OCI-LY7 (cell line): Measurements from ENCODE around the gene RPS21. TPM values are rescaled to one million over a fixed set of nuclear protein-coding genes. Genes with fewer than 3 reads are reported as not detected.

Experiments used
- BruUV-seq: library from RNA; stranded (reverse); fragments of 400-500 nt; replicated peaks from 2 replicates; lab custom pipeline; 2021; lab: Mats Ljungman, UMichigan
- CTCF ChIA-PET: fragments of 300-600 bp; sonication (Branson Sonifier 250); formaldehyde crosslinking; loops from one replicate; lab custom pipeline; 2022; ENCODE audit warnings: antibody characterized with exemption; ENCODE audit not compliant: unreplicated experiment; lab: Charles Lee
- POLR2A ChIA-PET: fragments of 300-600 bp; sonication (Branson Sonifier 250); formaldehyde crosslinking; loops from one replicate; lab custom pipeline; 2022; ENCODE audit warnings: antibody characterized with exemption; lab: Charles Lee
- DNase-seq: peaks from one replicate; pipeline ENCODE4 v3.0.0-alpha.2; 2015; ENCODE audit warnings: low spot score
- H2AFZ ChIP-seq: fragments of 200-600 bp; sonication (generic), shearing (Covaris generic); 2 replicates; pipeline ENCODE4 v1.6.1; 2014; ENCODE audit warnings: mild to moderate bottlenecking, antibody characterized with exemption, low read length, moderate library complexity
- H3K27ac ChIP-seq: fragments of 200-600 bp; sonication (generic); 2 replicates; pipeline ENCODE4 v1.5.1; 2014; ENCODE audit warnings: mixed run types, low read depth, mild to moderate bottlenecking, moderate library complexity, low read length, inconsistent platforms; ENCODE audit not compliant: poor library complexity, severe bottlenecking
- H3K36me3 ChIP-seq: fragments of 200-600 bp; sonication (generic); 2 replicates; pipeline ENCODE4 v1.6.1; 2014; ENCODE audit warnings: mild to moderate bottlenecking, antibody characterized with exemption, low read length, moderate library complexity, mixed read lengths; ENCODE audit not compliant: insufficient read depth
- H3K4me1 ChIP-seq: fragments of 200-600 bp; sonication (generic); 2 replicates; pipeline ENCODE4 v1.5.1; 2014; ENCODE audit warnings: mild to moderate bottlenecking, low read length; ENCODE audit not compliant: insufficient read depth, poor library complexity, severe bottlenecking
- H3K4me2 ChIP-seq: fragments of 200-600 bp; sonication (generic); 2 replicates; pipeline ENCODE4 v1.6.1; 2014; ENCODE audit warnings: mild to moderate bottlenecking, low read length
- H3K4me3 ChIP-seq: fragments of 200-600 bp; sonication (generic); 2 replicates; pipeline ENCODE4 v1.5.1; 2014; ENCODE audit warnings: mild to moderate bottlenecking, low read depth, low read length; ENCODE audit not compliant: poor library complexity, severe bottlenecking
- H3K79me2 ChIP-seq: fragments of 200-600 bp; sonication (generic); 2 replicates; pipeline ENCODE4 v1.6.1; 2016; ENCODE audit warnings: low read depth, mild to moderate bottlenecking, low read length, moderate library complexity, mixed read lengths; ENCODE audit not compliant: insufficient read depth
- H3K9me2 ChIP-seq: fragments of 200-600 bp; sonication (generic); 2 replicates; pipeline ENCODE4 v1.6.1; 2016; ENCODE audit warnings: mild to moderate bottlenecking, low read length, mixed read lengths; ENCODE audit not compliant: insufficient read depth
- H3K9me3 ChIP-seq: fragments of 200-600 bp; sonication (generic); 2 replicates; pipeline ENCODE4 v1.6.1; 2014; ENCODE audit warnings: mild to moderate bottlenecking, mixed run types, low read length, mixed read lengths
- H4K20me1 ChIP-seq: fragments of 200-600 bp; sonication (generic); 2 replicates; pipeline ENCODE4 v1.6.1; 2014; ENCODE audit warnings: mild to moderate bottlenecking, antibody characterized with exemption, low read length, moderate library complexity, mixed read lengths; ENCODE audit not compliant: insufficient read depth
- EZH2phosphoT487 ChIP-seq: fragments of 200-600 bp; sonication (generic); IDR thresholded peaks from 2 replicates; pipeline ENCODE4 v1.6.1; 2018; ENCODE audit warnings: low read depth, borderline replicate concordance, mild to moderate bottlenecking, mixed run types, antibody characterized with exemption, low read length, moderate library complexity, mixed read lengths
- intact Hi-C: fragments of 100-400 bp; cut with micrococcal nuclease; formaldehyde crosslinking; loops from one replicate; pipeline ENCODE4 v1.10.0; 2022; ENCODE audit not compliant: unreplicated experiment
- total RNA-seq, 2 experiments: library from RNA; depleted of rRNA in 1 of 2; stranded (reverse); fragments of >200 nt in 1 of 2; shearing (Covaris generic) in 1 of 2; gene quantifications; 2 replicates each; pipeline ENCODE4 v1.2.3, GENCODE V29; 2014 to 2022
- TF ChIP-seq, protein P1 (sequence below): fragments of 200-600 bp; sonication (generic); conservative IDR thresholded peaks from 2 replicates; pipeline ENCODE4 v1.5.1; 2014; ENCODE audit warnings: mild to moderate bottlenecking, antibody characterized with exemption, low read length, moderate library complexity, mixed read lengths

Gene RPS21
- total RNA-seq, 2 experiments from 2014 or later = 2,571 to 3,376 TPM

DNA sequence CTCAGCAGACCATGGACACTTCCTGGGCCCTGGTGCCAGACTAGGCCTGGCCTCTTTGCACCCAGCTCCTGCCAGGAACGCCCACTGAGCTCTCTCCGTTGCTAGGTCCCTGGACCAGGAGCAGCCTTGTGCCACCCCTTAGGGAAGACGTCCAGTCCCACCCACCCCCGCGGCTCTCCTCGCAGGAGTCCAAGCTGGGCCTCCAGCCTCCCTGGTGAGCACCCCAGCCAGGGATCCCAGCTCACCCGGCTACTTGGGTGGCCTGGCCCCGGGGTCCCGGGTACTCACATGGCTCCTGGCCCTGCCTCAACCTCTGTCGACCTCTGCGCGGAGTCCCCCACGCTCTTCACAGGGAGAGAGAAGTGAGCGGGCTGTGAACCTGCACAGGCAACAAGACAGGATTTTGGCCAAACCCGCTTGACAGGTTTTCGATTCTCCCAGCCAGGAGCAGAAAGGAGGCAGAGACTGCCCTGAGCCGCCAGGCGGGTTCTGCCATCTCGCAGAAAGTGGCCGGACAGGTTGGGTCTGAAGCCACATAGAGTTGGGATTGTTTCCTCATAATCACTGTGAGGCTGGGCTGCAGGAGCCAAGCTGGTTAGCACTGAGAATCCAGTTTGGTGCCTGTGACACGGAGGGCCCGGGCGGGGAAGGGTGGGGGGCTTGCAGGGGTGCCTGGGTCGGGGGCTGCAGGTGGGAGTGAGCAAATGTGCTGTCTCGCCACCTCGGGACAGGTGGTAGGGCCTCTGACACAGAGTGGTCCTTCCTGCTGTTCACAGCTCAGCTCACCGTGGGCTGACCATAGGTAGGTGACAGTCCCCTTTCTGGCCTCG is 40.5 kb downstream of the RPS21 start, which contains the start of gene RBBP8NL:
TSS of gene RBBP8NL (minus strand) at position 368 of the 830 bp plus-strand sequence. CDS start 7,892 bp downstream, outside the sequence.
- no peaks in the 10 kb centered on the region for H3K36me3 ChIP-seq
- H3K4me2 ChIP-seq = no peak within 1 kb of the TSS
- intact Hi-C loops = no loop called here
- H2AFZ ChIP-seq = no peak within 1 kb of the TSS
- TF ChIP-seq, protein P1, sequence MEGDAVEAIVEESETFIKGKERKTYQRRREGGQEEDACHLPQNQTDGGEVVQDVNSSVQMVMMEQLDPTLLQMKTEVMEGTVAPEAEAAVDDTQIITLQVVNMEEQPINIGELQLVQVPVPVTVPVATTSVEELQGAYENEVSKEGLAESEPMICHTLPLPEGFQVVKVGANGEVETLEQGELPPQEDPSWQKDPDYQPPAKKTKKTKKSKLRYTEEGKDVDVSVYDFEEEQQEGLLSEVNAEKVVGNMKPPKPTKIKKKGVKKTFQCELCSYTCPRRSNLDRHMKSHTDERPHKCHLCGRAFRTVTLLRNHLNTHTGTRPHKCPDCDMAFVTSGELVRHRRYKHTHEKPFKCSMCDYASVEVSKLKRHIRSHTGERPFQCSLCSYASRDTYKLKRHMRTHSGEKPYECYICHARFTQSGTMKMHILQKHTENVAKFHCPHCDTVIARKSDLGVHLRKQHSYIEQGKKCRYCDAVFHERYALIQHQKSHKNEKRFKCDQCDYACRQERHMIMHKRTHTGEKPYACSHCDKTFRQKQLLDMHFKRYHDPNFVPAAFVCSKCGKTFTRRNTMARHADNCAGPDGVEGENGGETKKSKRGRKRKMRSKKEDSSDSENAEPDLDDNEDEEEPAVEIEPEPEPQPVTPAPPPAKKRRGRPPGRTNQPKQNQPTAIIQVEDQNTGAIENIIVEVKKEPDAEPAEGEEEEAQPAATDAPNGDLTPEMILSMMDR = no peak
- no peak for TF ChIP-seq EZH2phosphoT487
- no peak within 1 kb of the TSS for H3K27ac ChIP-seq
- no peaks in the 10 kb centered on the region for H3K79me2 ChIP-seq
- no TSS peak for BruUV-seq
- H3K4me3 ChIP-seq = no peak within 1 kb of the TSS
- ChIA-PET CTCF (no interaction called here), POLR2A (no interaction called here)
- no peaks in the 10 kb centered on the region for H3K4me1 ChIP-seq
- H3K9me2 ChIP-seq = no peaks in the 10 kb centered on the region
- no peaks in the 10 kb centered on the region for H4K20me1 ChIP-seq
- DNase-seq = no peak
- H3K9me3 ChIP-seq = no peaks in the 10 kb centered on the region

DNA sequence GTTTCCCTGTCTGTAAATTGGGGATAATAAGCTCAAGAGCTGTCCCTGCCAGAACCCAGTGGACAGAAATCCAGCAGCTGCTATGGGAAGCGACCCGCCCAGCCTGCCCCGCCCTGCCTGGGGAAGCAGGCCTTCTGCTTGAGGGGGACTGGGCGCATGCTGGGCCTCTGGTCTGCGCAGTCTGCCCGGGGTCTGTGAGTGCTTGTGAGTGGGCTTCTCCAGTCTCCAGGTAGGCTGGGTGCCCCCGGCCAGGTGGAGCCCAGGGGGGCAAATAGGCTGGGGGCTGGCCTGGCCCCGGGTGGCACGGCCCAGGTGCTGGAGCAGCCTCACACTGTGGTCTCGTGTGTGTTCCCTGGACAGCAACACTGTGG is 41.1 kb downstream of the RPS21 start:
- Histone ChIP-seq H3K36me3 (no peaks in the 10 kb centered on the region), H3K9me3 (no peaks in the 10 kb centered on the region), H2AFZ (no peak overlapping the region), H3K4me2 (no peak overlapping the region), H4K20me1 (no peaks in the 10 kb centered on the region), H3K4me3 (no peak overlapping the region), H3K4me1 (no peaks in the 10 kb centered on the region), H3K9me2 (no peaks in the 10 kb centered on the region), H3K27ac (no peak overlapping the region), H3K79me2 (no peaks in the 10 kb centered on the region)
- intact Hi-C loops = no loop called here
- CTCF ChIA-PET = no interaction called here
- POLR2A ChIA-PET = no interaction called here
- no TSS peak for BruUV-seq
- TF ChIP-seq EZH2phosphoT487 = no peak
- TF ChIP-seq, protein P1 = no peak
- DNase-seq = no peak
